GM21737 (cell line): ENCODE results near the gene ZNF514.
"Not testable (repeated sequence)": the region's sequence is repeated elsewhere in the genome, so short reads cannot be mapped to it uniquely, and the experiment has no call there.

Source experiments
- ATAC-seq: cut with Tn5 transposase; IDR thresholded peaks from one replicate; pipeline ENCODE4 v1.9.1; 2021; ENCODE audit warnings: mild to moderate bottlenecking, moderate library complexity; ENCODE audit not compliant: unreplicated experiment

ZNF514 gene

DNA sequence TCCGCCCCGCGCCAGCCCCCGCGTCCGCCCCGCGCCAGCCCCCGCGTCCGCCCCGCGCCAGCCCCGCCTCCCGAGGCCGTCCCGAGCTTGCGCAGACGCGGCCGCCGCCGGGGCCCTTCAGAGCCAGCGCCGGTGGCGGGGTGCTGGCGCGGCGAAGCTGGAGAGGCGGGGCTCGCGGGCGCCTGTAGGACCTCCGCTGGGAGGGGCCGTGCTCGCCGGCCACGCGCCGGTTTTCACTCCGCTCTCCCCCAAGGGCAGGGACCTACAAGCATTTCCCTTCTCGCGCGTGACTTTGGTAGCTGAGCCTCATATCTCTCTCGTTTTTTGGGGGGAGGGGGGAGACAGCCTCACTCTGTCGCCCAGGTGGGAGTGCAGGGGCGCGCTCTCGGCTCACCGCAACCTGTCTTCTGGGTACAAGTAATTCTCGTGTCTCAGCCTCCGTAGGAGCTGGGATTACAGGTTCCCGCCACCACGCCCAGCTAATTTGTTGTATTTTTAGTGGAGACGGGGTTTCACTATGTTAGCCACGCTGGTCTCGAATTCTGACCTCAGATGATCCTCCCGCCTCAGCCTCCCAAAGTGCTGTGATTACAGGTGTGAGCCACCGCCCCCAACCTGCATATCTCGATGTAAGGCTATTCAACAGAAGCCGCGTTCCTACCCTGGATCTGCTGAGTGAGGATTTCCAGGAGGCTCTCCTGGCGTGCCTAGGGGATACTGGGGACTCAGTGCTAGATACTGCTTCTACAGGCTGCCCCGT, at the start of gene ZNF514:
ZNF514 (minus strand) TSS at position 159 of the 760 bp plus-strand sequence. CDS start 6,595 bp downstream, outside the sequence.
- ATAC-seq = peak; percentile 89

DNA sequence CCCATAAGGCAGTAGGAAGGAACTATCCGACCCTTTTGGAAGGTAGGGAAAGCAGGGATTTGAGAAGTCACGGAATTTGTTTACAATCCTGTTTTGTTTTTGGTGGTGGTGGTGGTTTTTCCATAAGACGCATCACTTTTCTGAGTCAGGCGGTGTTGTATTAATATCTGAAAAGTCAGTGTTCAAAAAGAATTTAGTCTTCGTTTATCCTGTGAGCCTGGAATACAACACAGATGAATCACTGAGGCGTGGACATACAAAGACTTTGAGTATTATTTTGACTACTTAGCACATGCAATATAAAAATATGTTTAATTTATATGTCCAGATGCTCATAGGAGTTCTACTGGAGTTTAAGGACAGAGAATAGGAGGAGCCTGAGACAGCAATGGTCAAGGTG, 48.5 kb upstream of the ZNF514 start:
- ATAC-seq = no peak

DNA sequence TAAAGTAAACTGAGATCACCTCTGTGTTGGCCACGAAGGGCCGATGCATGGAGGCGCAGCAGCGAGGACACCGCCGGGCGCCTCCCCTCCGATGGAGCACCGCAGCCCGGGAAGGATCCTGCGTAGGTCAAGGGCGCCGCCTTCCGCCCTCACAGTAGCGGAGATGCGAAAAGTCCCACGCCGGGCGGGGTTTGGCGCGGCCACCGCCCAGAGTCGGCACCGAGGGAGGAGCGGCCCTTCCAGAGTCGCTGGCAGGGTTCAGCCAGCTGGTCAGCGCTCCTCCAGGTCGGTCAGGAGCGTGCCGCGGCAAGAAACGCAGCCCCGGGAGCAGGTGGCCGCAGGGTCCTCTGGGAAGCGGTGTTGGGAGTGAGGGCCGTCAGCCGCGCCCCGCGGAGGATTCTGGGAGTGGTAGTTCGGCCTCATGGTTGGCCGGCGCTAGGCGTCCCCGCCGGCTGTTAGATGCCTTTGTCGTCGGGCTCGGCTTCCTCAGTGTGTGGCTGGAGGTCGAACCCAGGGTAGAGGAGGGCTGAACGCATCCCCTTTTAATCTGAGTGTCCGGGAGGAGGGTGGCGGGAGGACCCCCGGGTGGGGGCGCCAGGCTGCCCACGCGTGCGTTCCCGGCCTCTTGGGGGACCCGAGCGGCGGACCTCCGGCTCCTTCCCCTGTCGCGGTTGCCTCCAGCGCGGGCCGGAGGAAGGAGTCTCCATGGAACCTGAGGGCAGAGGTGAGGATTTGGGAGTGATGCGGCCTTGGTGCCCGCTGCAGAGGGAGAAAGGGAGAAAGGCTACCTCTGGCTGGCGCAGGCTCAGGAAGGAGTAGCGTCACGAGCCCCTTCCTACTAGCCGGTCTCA, 47.7 kb upstream of the ZNF514 start, which contains the start of gene ZNF892:
ZNF892 (plus strand) TSS at position 411 of the 851 bp plus-strand sequence; CDS start at position 706, 295 bp downstream.
- peak; percentile 95 for ATAC-seq

- no peak for ATAC-seq
These were observed 46.4 kb upstream of the ZNF514 start for GRCh38 chr2:95206096-95206495.

DNA sequence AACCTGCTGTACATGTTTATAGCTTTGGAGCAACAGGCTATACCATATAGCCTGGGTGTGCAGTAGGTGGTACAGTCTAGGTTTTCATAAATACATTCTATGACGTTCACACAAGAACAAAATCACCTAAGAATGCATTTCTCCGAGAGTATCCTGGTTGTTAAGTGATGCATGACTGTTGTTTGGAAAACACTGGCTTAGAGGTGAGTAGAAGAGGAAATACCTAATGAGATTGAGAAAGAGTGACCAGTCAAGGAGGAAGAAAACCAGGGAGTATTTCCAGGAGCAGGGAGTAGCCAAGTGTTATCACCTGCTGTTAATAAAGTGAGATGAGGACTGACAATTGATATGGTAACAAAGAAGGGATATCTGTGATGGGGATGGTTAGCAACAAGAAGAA, 44.7 kb upstream of the ZNF514 start:
- ATAC-seq = no peak

GRCh38 chr2:95203911-95204310, 44.3 kb upstream of the ZNF514 start:
- ATAC-seq = no peak

- ATAC-seq = not testable (repeated sequence)
These were observed 33.3 kb upstream of the ZNF514 start for GRCh38 chr2:95192956-95193355.

DNA sequence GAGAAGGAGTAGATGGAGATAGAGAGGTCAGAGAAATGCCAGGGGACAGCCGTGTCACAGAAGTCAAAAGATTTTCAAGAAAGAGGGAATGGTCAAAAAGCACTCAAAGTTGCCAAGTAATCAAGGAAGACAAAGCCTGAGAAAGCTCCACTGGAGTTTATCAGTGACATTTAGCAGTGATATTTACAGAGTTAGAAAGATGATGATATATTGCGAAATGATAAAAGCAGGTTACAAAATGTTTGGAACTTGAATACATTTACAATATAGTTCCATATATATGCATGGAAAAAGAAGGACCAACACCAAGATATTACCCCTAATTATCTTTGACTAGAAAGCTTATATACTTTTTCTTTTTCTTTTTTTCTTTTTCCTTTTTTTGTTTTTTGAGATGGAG, 26.3 kb upstream of the ZNF514 start:
- no peak for ATAC-seq

- ATAC-seq = no peak
These were observed 25.5 kb upstream of the ZNF514 start for GRCh38 chr2:95185197-95185596.

DNA sequence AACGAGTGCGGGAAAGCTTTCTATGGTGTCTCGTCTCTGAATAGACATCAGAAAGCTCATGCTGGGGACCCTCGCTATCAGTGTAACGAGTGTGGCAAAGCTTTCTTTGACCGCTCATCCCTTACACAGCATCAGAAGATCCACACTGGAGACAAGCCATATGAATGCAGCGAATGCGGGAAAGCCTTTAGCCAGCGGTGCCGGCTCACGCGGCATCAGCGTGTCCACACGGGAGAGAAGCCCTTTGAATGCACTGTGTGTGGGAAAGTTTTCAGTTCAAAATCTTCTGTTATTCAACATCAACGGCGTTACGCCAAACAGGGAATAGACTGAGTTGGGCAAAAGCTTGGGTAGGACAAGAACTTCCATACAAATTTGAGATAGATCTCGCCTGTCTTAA, 22.1 kb upstream of the ZNF514 start:
- ATAC-seq = no peak

DNA sequence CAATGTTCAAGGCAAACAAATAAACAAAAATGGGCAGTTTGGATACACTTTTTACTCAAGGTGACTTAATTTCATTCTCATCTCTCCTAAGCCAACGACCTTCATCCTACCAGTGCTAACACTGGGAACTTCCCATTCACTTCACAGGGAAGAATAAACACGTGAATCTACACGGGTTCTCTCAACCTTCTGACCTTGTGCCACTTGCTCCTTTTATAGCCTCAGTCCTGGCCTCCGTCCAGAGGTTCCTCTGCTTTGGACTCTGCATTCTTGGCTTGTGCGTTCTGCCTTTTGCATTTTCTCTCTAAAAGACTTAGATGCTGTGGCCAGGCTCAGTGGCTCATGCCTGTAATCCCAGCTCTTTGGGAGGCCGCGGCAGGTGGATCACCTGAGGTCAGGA, 19.8 kb upstream of the ZNF514 start:
- ATAC-seq = no peak

- ATAC-seq = no peak
These were observed 14.4 kb upstream of the ZNF514 start for GRCh38 chr2:95174031-95174542.

DNA sequence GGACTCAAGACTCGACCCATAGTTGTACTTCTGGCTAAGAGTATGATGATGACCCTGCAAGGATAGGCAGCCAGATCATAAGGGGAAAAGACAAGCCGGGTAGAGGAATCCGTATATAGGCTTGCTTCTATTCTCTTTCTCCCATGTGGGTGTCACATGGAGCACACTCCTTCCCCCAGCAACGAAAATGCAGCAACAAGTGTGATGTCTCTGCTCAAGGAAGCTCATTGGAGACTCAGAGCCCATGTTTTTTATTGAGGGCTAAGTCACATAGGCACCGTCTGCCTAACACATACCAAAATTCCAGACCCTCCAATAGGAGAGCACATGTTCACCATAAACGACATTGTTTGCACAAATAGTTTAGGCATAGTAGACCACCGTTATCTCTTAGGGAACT, 12.3 kb upstream of the ZNF514 start:
- no peak for ATAC-seq

DNA sequence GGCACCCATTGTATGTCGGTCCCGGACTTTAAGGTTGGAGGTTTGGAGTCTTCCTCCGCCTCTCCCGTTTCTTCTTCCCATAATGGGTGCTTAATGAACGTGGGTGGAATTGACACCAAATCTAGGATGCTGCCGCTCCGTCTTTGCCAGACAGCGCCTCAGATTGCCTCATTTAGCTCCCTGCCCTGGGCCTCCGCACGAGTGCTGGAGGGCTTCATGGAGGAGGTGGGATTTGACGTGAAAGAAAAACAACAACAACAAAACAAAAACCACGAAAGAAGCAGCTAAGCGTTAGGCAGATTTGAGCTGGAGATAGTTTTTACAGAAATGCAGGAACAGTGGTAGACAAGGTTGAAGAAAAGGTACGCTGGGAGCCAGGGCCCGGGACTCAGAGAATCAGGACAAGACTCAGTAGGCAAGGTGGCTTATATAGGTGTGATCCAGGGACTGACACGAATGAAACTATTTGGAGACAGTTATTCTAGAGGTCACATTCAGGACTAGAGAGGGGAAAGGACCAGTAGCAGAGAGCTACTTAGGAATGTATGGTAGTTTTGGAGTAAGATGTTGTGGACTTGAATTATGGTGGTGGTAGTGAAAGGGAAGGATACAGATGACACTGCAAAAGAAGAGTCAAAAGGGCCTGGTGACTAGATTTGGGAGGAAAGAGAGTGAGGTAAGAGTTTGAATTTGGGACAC, 6.6 kb upstream of the ZNF514 start:
- ATAC-seq = peak; percentile 12

DNA sequence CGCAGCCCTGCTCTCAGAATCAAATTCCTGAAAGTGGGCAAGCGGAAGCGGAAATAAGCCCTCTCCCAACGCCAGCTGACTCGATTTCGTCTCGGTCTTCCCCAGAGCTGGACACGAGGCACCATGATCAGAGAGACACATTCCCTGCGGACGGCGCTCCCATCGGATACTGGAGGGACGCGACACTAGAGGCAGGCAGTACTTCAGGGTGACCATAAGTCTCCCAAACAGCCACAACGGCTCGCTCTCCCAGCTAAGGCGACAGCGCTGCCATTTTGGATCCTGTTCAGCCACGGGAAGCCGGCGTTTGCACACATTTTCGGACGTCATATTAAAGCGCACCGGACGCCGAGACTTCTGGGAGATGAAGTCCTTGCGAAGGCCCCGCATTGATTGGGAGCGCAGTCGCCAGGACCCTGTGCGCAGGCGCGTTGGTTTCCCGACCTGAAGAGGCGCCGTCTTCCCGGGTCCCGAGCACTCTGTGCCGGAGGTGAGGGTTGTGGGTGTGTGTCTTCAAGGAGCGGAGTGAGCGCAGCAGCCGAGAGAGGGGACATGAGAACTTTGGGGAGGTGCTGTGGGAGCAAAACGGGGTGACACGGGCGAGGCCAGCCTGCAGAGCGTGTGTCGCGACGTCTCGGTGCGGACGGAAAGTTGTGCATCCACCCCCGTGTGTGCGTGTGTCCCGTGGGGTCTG, 5.9 kb upstream of the ZNF514 start, which contains the start of gene ZNF2:
ZNF2 (plus strand) TSS at position 439 of the 694 bp plus-strand sequence. CDS start 10,418 bp downstream, outside the sequence.
- peak; percentile 91 for ATAC-seq

GRCh38 chr2:95165030-95165370, 5.4 kb upstream of the ZNF514 start:
- peak; percentile 19 for ATAC-seq

DNA sequence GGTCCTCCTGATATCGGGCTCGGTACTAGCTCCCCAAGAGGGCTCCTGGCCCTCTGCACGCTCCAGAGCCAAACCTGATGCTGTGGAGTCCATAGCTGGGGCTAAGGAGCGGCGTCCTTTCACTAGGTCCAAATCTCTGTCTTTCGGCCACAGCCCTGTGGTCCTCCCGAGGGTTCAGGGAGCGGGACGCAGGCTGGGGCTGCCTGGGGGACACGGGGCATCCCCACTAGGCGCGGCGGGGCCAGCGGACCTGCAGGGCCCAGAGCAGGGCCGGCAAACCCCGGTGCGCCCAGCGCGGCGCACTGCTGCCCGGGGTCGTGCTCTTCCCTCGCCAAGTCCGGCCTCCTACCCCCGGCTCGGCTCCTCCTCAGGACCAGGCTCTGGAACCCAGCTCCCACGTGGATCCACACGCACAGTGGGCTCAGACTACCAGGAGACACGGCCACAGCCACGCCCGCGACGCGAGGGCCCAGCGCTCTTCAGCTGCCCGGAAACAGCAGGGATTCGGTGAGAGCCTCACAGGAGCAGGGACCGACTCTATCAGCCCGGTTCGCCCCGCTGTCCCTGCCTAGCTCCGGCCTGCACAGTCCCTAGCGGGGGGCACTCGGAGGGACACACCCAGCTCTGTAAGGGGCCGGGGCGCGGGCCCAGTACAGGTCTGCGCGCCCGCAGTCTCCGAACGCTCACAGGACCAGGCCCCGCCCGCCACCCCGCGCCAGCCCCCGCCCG, 593 bp downstream of the ZNF514 start:
- peak; percentile 39 for ATAC-seq

- ATAC-seq = no peak
These were observed 1.2 kb downstream of the ZNF514 start for GRCh38 chr2:95158441-95158840.

DNA sequence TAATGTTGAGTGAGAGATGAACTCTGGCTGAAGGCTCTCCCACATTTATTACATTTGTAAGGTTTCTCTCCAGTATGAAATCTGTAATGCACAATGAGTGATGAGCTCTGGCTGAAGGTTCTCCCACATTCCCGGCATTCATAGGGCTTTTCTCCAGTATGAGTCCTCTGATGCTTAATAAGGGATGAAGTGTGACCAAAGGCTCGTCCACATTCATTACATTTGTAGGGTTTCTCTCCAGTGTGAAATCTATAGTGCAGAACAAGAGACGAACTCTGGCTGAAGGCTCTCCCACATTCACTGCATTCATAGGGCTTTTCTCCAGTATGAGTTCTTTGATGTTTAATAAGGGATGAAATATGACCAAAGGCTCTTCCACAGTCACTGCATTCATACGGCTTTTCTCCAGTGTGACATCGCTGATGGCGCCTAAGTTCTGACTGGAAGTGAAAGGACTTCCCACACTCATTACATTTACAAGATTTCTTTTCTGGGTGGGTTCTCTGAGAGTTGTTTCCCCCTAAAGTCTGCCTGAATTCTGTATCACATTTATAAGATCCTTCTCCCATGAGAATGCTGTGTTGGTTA, 10.2 kb downstream of the ZNF514 start:
- ATAC-seq = no peak
